Keratinocyte (primary cell): ENCODE data around the gene SLC16A14. TPM values are rescaled to one million over a fixed set of nuclear protein-coding genes. Genes with fewer than 3 reads are reported as not detected.

Source experiments
- DNase-seq: peaks from one replicate; pipeline ENCODE4 v3.0.0-alpha.2; 2011; ENCODE audit warnings: low read depth, missing footprints, low spot score
- FAIRE-seq: peaks from 2 replicates; lab custom pipeline; 2011; peaks lifted over from hg19 to GRCh38; lab: Jason Lieb, UNC
- H2AFZ ChIP-seq: 2 replicates; pipeline ENCODE4 v1.6.0; 2012; ENCODE audit warnings: low read length, control low read depth, inconsistent platforms; ENCODE audit not compliant: control insufficient read depth
- H3K27ac ChIP-seq: 2 replicates; pipeline ENCODE4 v1.5.1; 2011; ENCODE audit warnings: low read length; ENCODE audit not compliant: control insufficient read depth, insufficient read depth
- H3K27me3 ChIP-seq: 3 replicates; pipeline ENCODE4 v1.6.0; 2011; ENCODE audit warnings: low read length; ENCODE audit not compliant: control insufficient read depth, insufficient read depth; ENCODE audit errors: extremely low read depth
- H3K36me3 ChIP-seq, 2 experiments: 2 replicates in 1 of 2; 3 replicates in 1 of 2; pipeline ENCODE4 v1.5.1; 2011; ENCODE audit warnings: low read length in 2 of 2, mild to moderate bottlenecking in 1 of 2; ENCODE audit not compliant: control insufficient read depth in 2 of 2, insufficient read depth in 2 of 2; ENCODE audit errors: extremely low read depth in 1 of 2
- H3K4me1 ChIP-seq: 3 replicates; pipeline ENCODE4 v1.5.1; 2011; ENCODE audit warnings: low read length; ENCODE audit not compliant: control insufficient read depth, insufficient read depth; ENCODE audit errors: extremely low read depth
- H3K4me2 ChIP-seq: 3 replicates; pipeline ENCODE4 v1.6.0; 2011; ENCODE audit warnings: low read depth, low read length; ENCODE audit not compliant: control insufficient read depth, insufficient read depth; ENCODE audit errors: extremely low read depth
- H3K4me3 ChIP-seq, 3 experiments: fragments of 200-600 bp in 1 of 3; sonication (generic) in 1 of 3; 2 replicates in 2 of 3; 3 replicates in 1 of 3; pipeline ENCODE4 v1.5.1; 2011 to 2016; ENCODE audit warnings: low read length in 3 of 3, mild to moderate bottlenecking in 3 of 3, control low read depth in 2 of 3, inconsistent platforms in 1 of 3, low read depth in 1 of 3, mixed read lengths in 1 of 3, mixed run types in 1 of 3, moderate library complexity in 1 of 3; ENCODE audit not compliant: control insufficient read depth in 2 of 3, insufficient read depth in 2 of 3; ENCODE audit errors: extremely low read depth in 1 of 3
- H3K79me2 ChIP-seq: 2 replicates; pipeline ENCODE4 v1.6.0; 2012; ENCODE audit warnings: low read length; ENCODE audit not compliant: control insufficient read depth, insufficient read depth
- H3K9ac ChIP-seq: 3 replicates; pipeline ENCODE4 v1.6.0; 2011; ENCODE audit warnings: low read length; ENCODE audit not compliant: control insufficient read depth, insufficient read depth; ENCODE audit errors: extremely low read depth
- H3K9me1 ChIP-seq: 3 replicates; pipeline ENCODE4 v1.6.0; 2011; ENCODE audit warnings: low read length; ENCODE audit not compliant: control insufficient read depth, insufficient read depth; ENCODE audit errors: extremely low read depth
- H3K9me3 ChIP-seq: 2 replicates; pipeline ENCODE4 v1.5.1; 2012; ENCODE audit warnings: low read depth, low read length; ENCODE audit not compliant: control insufficient read depth
- H4K20me1 ChIP-seq: 3 replicates; pipeline ENCODE4 v1.6.0; 2011; ENCODE audit warnings: low read length; ENCODE audit not compliant: control insufficient read depth, insufficient read depth; ENCODE audit errors: extremely low read depth
- EZH2 ChIP-seq: IDR thresholded peaks from one replicate; pipeline ENCODE4 v1.6.1; 2012; ENCODE audit warnings: inconsistent platforms, mild to moderate bottlenecking, low read length, moderate library complexity
- dilution Hi-C: fragments of 300-500 bp; cut with MboI; formaldehyde crosslinking; loops from one replicate; pipeline ENCODE4 v1.7.0; 2020; ENCODE audit warnings: low sequenced_read_pairs; ENCODE audit not compliant: extremely low pct_ligation_motif_present
- polyA plus RNA-seq, 5 experiments: library from polyadenylated mRNA; depleted of rRNA in 3 of 5; stranded (reverse) in 3 of 5; stranded (forward) in 1 of 5; unstranded in 1 of 5; fragments of >200 nt; gene quantifications; 1 replicate in 1 of 5; 2 replicates in 3 of 5; 3 replicates in 1 of 5; pipeline versions ENCODE4 v1.2.1 to v1.2.3, GENCODE V29; 2011 to 2012; ENCODE audit warnings: missing spikeins in 2 of 5, low read depth in 1 of 5, low replicate concordance in 1 of 5
- TF ChIP-seq, protein P1 (sequence below), 3 experiments: IDR thresholded peaks in 1 of 3; conservative IDR thresholded peaks in 1 of 3; optimal IDR thresholded peaks in 1 of 3; 2 replicates in 2 of 3; 3 replicates in 1 of 3; pipeline versions ENCODE3 to v1.5.1; 2011; ENCODE audit warnings: low read length in 3 of 3, mild to moderate bottlenecking in 3 of 3, moderate library complexity in 2 of 3, control low read depth in 1 of 3, inconsistent platforms in 1 of 3; ENCODE audit not compliant: insufficient read depth in 2 of 3; ENCODE audit errors: extremely low read depth in 1 of 3

SLC16A14 gene
- polyA plus RNA-seq, 1 donor (not counting 4 experiments of a cell fraction or from before 2014, with no cell fraction given) = 0.97 TPM

- Histone ChIP-seq H3K4me3 (no peak overlapping the region), H3K36me3 (no peaks in the 10 kb centered on the region), H3K79me2 (no peaks in the 10 kb centered on the region), H3K9ac (no peak overlapping the region), H3K27me3 (no peaks in the 10 kb centered on the region), H3K4me1 (no peaks in the 10 kb centered on the region), H3K4me2 (no peak overlapping the region), H3K9me1 (no peaks in the 10 kb centered on the region), H3K27ac (no peak overlapping the region), H4K20me1 (no peaks in the 10 kb centered on the region), H3K9me3 (no peaks in the 10 kb centered on the region), H2AFZ (no peak overlapping the region)
- DNase-seq = no peak
- TF ChIP-seq, protein P1, sequence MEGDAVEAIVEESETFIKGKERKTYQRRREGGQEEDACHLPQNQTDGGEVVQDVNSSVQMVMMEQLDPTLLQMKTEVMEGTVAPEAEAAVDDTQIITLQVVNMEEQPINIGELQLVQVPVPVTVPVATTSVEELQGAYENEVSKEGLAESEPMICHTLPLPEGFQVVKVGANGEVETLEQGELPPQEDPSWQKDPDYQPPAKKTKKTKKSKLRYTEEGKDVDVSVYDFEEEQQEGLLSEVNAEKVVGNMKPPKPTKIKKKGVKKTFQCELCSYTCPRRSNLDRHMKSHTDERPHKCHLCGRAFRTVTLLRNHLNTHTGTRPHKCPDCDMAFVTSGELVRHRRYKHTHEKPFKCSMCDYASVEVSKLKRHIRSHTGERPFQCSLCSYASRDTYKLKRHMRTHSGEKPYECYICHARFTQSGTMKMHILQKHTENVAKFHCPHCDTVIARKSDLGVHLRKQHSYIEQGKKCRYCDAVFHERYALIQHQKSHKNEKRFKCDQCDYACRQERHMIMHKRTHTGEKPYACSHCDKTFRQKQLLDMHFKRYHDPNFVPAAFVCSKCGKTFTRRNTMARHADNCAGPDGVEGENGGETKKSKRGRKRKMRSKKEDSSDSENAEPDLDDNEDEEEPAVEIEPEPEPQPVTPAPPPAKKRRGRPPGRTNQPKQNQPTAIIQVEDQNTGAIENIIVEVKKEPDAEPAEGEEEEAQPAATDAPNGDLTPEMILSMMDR (optimal IDR thresholded peaks at IDR 0.05 in 1 of 3, IDR thresholded peaks at IDR 0.05 in 1 of 3, conservative IDR thresholded peaks at IDR 0.05 in 1 of 3; ENCODE audit: extremely low read depth in 1 of 3, insufficient read depth in 2 of 3, low read length in 3 of 3) = no peak
- TF ChIP-seq EZH2 = no peak
- FAIRE-seq = no peak
- dilution Hi-C loops = no loop called here
Measured at GRCh38 chr2:230019742-230020141, 49.0 kb downstream of the SLC16A14 start.

GRCh38 chr2:230018153-230018552 lies 50.6 kb downstream of the SLC16A14 start:
- dilution Hi-C loops = no loop called here
- Histone ChIP-seq H3K27ac (no peak overlapping the region), H3K27me3 (no peaks in the 10 kb centered on the region), H3K79me2 (no peaks in the 10 kb centered on the region), H2AFZ (peak overlapping the region; percentile 43), H3K4me3 (no peak overlapping the region), H4K20me1 (no peaks in the 10 kb centered on the region), H3K9me1 (no peaks in the 10 kb centered on the region), H3K9ac (no peak overlapping the region), H3K4me2 (no peak overlapping the region), H3K4me1 (no peaks in the 10 kb centered on the region), H3K9me3 (no peaks in the 10 kb centered on the region), H3K36me3 (no peaks in the 10 kb centered on the region)
- DNase-seq (peak; percentile 5), FAIRE-seq (peak; percentile 46)
- no peak for TF ChIP-seq EZH2
- TF ChIP-seq, protein P1 (optimal IDR thresholded peaks at IDR 0.05 in 1 of 3, IDR thresholded peaks at IDR 0.05 in 1 of 3, conservative IDR thresholded peaks at IDR 0.05 in 1 of 3; ENCODE audit: extremely low read depth in 1 of 3, insufficient read depth in 2 of 3, low read length in 3 of 3) = no peak
